Activated CD8-positive, alpha-beta memory T cell treated with anti-CD3 and anti-CD28 coated beads for 48 hours (primary cell): ENCODE results near the gene RAB3D.
A peak's percentile ranks its signal among the peaks of the same experiment; 100 is the strongest.
"Not testable (repeated sequence)": the region's sequence is repeated elsewhere in the genome, so short reads cannot be mapped to it uniquely, and the experiment has no call there.

Experiments
- DNase-seq, 3 experiments: peaks; one replicate each; pipeline ENCODE4 v3.0.0-alpha.2; 2020; ENCODE audit warnings: low read depth in 2 of 3, low spot score in 2 of 3

Gene RAB3D

GRCh38 chr19:11367528-11367927 is 28.1 kb upstream of the RAB3D start:
- no peak for DNase-seq

GRCh38 chr19:11365557-11366117 is 26.2 kb upstream of the RAB3D start:
- no peak for DNase-seq

- no peak for DNase-seq
Observed at GRCh38 chr19:11364935-11365334, 25.5 kb upstream of the RAB3D start.

- DNase-seq = no peak
Observed at GRCh38 chr19:11364296-11364904, 24.9 kb upstream of the RAB3D start.

- no peak for DNase-seq
Observed at GRCh38 chr19:11363881-11364280, 24.4 kb upstream of the RAB3D start.

GRCh38 chr19:11361771-11362731 is 22.6 kb upstream of the RAB3D start:
- no peak for DNase-seq

- DNase-seq = no peak
Observed at GRCh38 chr19:11361037-11361770, 21.7 kb upstream of the RAB3D start.

- no peak for DNase-seq
Observed at GRCh38 chr19:11359421-11359820, 20.0 kb upstream of the RAB3D start.

- DNase-seq = no peak
Observed at GRCh38 chr19:11356676-11357550, 17.5 kb upstream of the RAB3D start.

GRCh38 chr19:11356074-11356397 is 16.6 kb upstream of the RAB3D start:
- DNase-seq = no peak

- DNase-seq = peak; percentile 51 to 71 (median 58)
Observed at GRCh38 chr19:11355160-11356073, 16.0 kb upstream of the RAB3D start, which contains the start of gene PLPPR2. TSS of gene PLPPR2 (plus strand) at chr19:11355432. CDS start at chr19:11357674, 2,242 bp downstream.

GRCh38 chr19:11354102-11354501 is 14.6 kb upstream of the RAB3D start:
- not testable (repeated sequence) for DNase-seq

GRCh38 chr19:11349171-11349570 is 9.7 kb upstream of the RAB3D start:
- DNase-seq = no peak

GRCh38 chr19:11347546-11348039 is 8.1 kb upstream of the RAB3D start:
- DNase-seq = no peak

GRCh38 chr19:11346104-11346940 is 6.9 kb upstream of the RAB3D start, which contains the start of the genes CCDC159 and TMEM205:
TSS of gene CCDC159 (plus strand) at chr19:11346519. CDS start at chr19:11346607, 88 bp downstream.
TSS of gene TMEM205 (minus strand) at chr19:11346268. CDS start at chr19:11345619, 649 bp downstream.
- DNase-seq = peak; percentile 77 to 90 (median 82)

GRCh38 chr19:11345122-11345803 is 5.8 kb upstream of the RAB3D start:
- DNase-seq = no peak

- DNase-seq = no peak
Observed at GRCh38 chr19:11342429-11342828, 3.0 kb upstream of the RAB3D start.
